ENCODE data around the gene KCTD20. TPM values are rescaled to one million over a fixed set of nuclear protein-coding genes. Genes with fewer than 3 reads are reported as not detected.

The KCTD20 gene
- total RNA-seq, 2 donors from 2014 or later: 26.3 to 34.5 TPM

- H3K27ac ChIP-seq: no peak overlapping the region
Measured at GRCh38 chr6:36455486-36456027, 12.8 kb downstream of the KCTD20 start.

GRCh38 chr6:36459501-36459900 is 16.7 kb downstream of the KCTD20 start:
- H3K9me3 ChIP-seq: no peaks in the 10 kb centered on the region
- TF ChIP-seq CTCF (IDR thresholded peaks at IDR 0.05): no peak
- H3K4me3 ChIP-seq: no peak overlapping the region
- no peaks in the 10 kb centered on the region for H3K36me3 ChIP-seq
- H3K27ac ChIP-seq: no peak overlapping the region
- no peak for DNase-seq (ENCODE audit: low spot score)
- no peaks in the 10 kb centered on the region for H3K27me3 ChIP-seq
- H3K4me1 ChIP-seq: peaks cover 0 to 39% of the 10 kb centered on the region in 2 donors

More at GRCh38 chr6:36455486-36456027, 12.8 kb downstream of the KCTD20 start:
- no peak for TF ChIP-seq CTCF (IDR thresholded peaks at IDR 0.05)
- no peak for DNase-seq (ENCODE audit: low spot score)
- H3K9me3 ChIP-seq: no peaks in the 10 kb centered on the region
- H3K4me1 ChIP-seq: peaks cover 0 to 8% of the 10 kb centered on the region in 2 donors
- H3K36me3 ChIP-seq: no peaks in the 10 kb centered on the region
- no peaks in the 10 kb centered on the region for H3K27me3 ChIP-seq
- H3K4me3 ChIP-seq: no peak overlapping the region

- H3K9me3 ChIP-seq: no peaks in the 10 kb centered on the region
- no peaks in the 10 kb centered on the region for H3K27me3 ChIP-seq
- H3K27ac ChIP-seq: no peak overlapping the region
- no peaks in the 10 kb centered on the region for H3K36me3 ChIP-seq
- no peak overlapping the region for H3K4me3 ChIP-seq
- TF ChIP-seq CTCF (IDR thresholded peaks at IDR 0.05): no peak
- DNase-seq (ENCODE audit: low spot score): no peak
- H3K4me1 ChIP-seq: peaks cover 0 to 39% of the 10 kb centered on the region in 2 donors
Measured at GRCh38 chr6:36460916-36461315, 18.1 kb downstream of the KCTD20 start.

GRCh38 chr6:36461646-36462045 is 18.8 kb downstream of the KCTD20 start:
- no peak overlapping the region for H3K27ac ChIP-seq
- H3K4me3 ChIP-seq: no peak overlapping the region
- H3K36me3 ChIP-seq: no peaks in the 10 kb centered on the region
- no peak for DNase-seq (ENCODE audit: low spot score)
- H3K9me3 ChIP-seq: no peaks in the 10 kb centered on the region
- TF ChIP-seq CTCF (IDR thresholded peaks at IDR 0.05): no peak
- H3K27me3 ChIP-seq: no peaks in the 10 kb centered on the region
- H3K4me1 ChIP-seq: peaks cover 0 to 39% of the 10 kb centered on the region in 2 donors

GRCh38 chr6:36463676-36464075 is 20.9 kb downstream of the KCTD20 start:
- H3K4me1 ChIP-seq: peaks cover 0 to 39% of the 10 kb centered on the region in 2 donors
- TF ChIP-seq CTCF (IDR thresholded peaks at IDR 0.05): no peak
- H3K27ac ChIP-seq: no peak overlapping the region
- no peak overlapping the region for H3K4me3 ChIP-seq
- no peak for DNase-seq (ENCODE audit: low spot score)
- no peaks in the 10 kb centered on the region for H3K36me3 ChIP-seq
- H3K27me3 ChIP-seq: no peaks in the 10 kb centered on the region
- no peaks in the 10 kb centered on the region for H3K9me3 ChIP-seq

GRCh38 chr6:36464233-36464632 is 21.4 kb downstream of the KCTD20 start:
- no peak for TF ChIP-seq CTCF (IDR thresholded peaks at IDR 0.05)
- H3K27me3 ChIP-seq: no peaks in the 10 kb centered on the region
- DNase-seq (ENCODE audit: low spot score): no peak
- no peaks in the 10 kb centered on the region for H3K9me3 ChIP-seq
- no peak overlapping the region for H3K4me3 ChIP-seq
- H3K4me1 ChIP-seq: peaks cover 0 to 34% of the 10 kb centered on the region in 2 donors
- no peak overlapping the region for H3K27ac ChIP-seq
- H3K36me3 ChIP-seq: no peaks in the 10 kb centered on the region

Measured in right atrium auricular region (tissue), 2 donors.